GM15510 (cell line): Measurements from ENCODE around the gene PRKCH.

Experiments
- POLR2A ChIP-seq: IDR thresholded peaks from 3 replicates; pipeline ENCODE4 v1.6.1; 2011; ENCODE audit warnings: borderline replicate concordance; ENCODE audit not compliant: insufficient read length; ENCODE audit errors: extremely low read depth

The PRKCH gene

GRCh38 chr14:61296151-61296550 is 25.2 kb upstream of the PRKCH start:
- no peak for TF ChIP-seq POLR2A

GRCh38 chr14:61296719-61297502 is 24.5 kb upstream of the PRKCH start:
- no peak for TF ChIP-seq POLR2A

- TF ChIP-seq POLR2A = no peak
These were observed 23.8 kb upstream of the PRKCH start for GRCh38 chr14:61297581-61297980.

DNA sequence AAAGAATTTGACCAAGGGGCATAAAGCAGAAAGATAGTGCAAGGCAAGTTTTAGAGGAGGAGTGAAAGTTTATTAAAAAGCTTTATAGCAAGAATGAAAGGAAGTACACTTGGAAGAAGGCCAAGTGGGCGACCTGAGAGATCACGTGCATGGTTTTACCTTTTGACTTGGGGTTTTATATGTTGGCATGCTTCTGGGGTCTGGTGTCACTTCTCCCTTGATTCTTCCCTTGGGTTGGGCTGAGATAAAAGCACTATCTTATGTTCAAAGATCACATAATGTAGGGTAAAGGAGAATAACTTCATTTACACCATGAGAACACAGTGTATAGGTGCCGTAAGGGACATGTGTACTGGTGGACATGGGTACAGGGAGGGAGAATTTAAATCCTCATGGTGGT is 22.6 kb upstream of the PRKCH start:
- TF ChIP-seq POLR2A = no peak

DNA sequence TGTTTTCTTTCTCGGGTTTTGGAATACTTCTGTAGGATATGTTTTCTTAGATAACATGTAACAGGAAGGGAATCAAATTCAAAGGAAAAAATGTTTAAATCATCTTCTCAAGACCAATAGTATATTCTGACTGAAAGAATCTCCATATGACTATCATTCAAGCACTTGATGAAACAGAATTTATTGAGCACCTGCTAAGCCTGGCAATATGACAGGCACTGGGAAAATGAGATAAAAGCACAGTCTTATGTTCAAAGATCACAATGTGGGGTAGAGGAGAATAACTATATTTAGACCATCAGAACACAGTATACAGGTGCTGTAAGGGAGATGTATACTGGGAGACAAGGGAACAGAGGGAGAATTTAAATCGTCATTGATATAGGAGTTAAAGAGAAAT is 21.2 kb upstream of the PRKCH start:
- no peak for TF ChIP-seq POLR2A

- TF ChIP-seq POLR2A = no peak
These were observed 20.6 kb upstream of the PRKCH start for GRCh38 chr14:61300754-61301153.

DNA sequence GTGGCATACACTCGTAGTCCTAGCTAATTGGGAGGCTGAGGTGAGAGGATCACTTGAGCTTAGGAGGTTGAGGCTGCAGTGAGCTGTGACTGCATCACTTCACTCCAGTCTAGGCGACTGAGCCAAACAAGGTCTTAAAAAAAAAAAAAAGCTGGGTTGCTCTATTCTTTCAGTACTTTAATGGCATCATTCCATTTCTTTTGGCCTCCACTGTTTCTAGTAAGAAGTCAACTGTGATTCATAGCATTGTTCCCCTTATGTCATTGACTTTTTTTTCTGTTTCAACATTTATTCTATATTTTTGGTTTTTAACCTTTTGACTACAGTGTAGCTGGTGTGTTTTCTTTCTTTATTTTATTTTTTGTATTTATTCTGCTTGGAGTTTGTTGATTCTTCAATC is 16.7 kb upstream of the PRKCH start:
- no peak for TF ChIP-seq POLR2A

DNA sequence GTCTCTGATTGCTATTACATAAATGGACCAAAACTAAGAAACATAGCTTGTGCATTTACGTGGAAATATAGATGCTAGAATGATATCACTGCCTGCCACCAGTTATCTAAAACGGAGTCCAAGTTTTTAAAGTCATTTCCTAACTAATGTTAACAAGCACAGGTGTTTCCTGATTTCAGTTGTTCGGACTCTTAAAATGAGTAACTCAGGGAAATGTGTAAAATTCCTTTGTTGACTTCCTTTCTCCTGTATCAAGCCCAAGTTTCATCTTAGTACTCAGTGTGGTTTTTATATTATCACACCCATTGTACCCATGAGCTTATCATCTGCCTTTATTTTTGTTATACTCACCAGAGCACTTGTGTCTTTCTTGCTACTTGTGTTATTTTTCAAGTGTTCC is 13.2 kb upstream of the PRKCH start:
- no peak for TF ChIP-seq POLR2A

DNA sequence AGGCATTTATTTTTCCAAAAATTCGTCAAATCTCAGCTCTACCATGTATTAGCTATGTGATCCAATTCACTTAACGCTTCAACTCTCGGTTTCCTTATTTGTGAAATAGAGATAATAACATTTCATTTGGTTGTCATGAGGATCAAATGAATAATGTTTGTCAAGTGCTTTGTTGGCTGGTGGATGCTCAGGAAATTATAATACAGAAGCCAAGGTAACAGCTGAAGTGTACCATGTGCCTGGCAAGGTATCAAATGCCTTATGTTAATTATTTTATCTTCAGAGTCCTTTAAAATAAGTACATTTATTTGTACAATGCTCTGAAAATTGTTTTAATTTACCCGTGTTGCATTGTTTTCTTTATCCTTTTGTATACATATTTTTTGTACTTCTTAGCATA is 6.1 kb upstream of the PRKCH start:
- no peak for TF ChIP-seq POLR2A

GRCh38 chr14:61319086-61319485 is 2.3 kb upstream of the PRKCH start:
- no peak for TF ChIP-seq POLR2A

- TF ChIP-seq POLR2A = no peak
These were observed 1.7 kb upstream of the PRKCH start for GRCh38 chr14:61319706-61320105.

GRCh38 chr14:61320806-61321384 is 484 bp upstream of the PRKCH start:
- no peak for TF ChIP-seq POLR2A

- no peak for TF ChIP-seq POLR2A
These were observed 826 bp downstream of the PRKCH start for GRCh38 chr14:61322011-61322798.

- TF ChIP-seq POLR2A = no peak
These were observed 1.5 kb downstream of the PRKCH start for GRCh38 chr14:61322799-61323290.

GRCh38 chr14:61323970-61324369 is 2.6 kb downstream of the PRKCH start:
- no peak for TF ChIP-seq POLR2A

- TF ChIP-seq POLR2A = no peak
These were observed 3.8 kb downstream of the PRKCH start for GRCh38 chr14:61325166-61325565.

DNA sequence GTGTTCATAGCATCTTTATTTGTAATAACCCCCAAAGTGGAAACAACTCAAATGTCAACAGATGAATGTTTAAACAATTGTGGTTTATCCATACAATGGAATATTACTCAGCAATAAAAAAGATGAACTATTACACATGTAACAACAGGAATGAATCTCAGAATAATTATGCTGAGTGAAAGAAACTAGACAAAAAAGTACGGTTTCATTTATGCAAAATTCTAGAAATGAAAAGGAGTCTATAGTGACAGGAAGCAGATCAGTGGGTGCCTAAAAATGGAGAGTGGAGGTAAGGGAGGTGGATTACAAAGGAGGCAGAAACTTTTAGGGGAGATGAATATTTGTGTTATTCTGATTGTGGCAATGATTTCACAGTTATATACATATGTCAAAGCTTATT is 4.8 kb downstream of the PRKCH start:
- TF ChIP-seq POLR2A = no peak

GRCh38 chr14:61326847-61327246 is 5.5 kb downstream of the PRKCH start:
- TF ChIP-seq POLR2A = no peak
